Activated naive CD4-positive, alpha-beta T cell treated with anti-CD3 and anti-CD28 coated beads, Interleukin-2, amount 50 U/mL, for 24 hours (primary cell): ENCODE results near the gene TBPL1.

Experiments
- H3K27ac Mint-ChIP-seq: one replicate; pipeline ENCODE4 v1.8.0; 2021; ENCODE audit warnings: mild to moderate bottlenecking, mixed read lengths
- H3K27me3 Mint-ChIP-seq: one replicate; pipeline ENCODE4 v1.8.0; 2021; ENCODE audit warnings: mixed read lengths
- H3K36me3 Mint-ChIP-seq: one replicate; pipeline ENCODE4 v1.8.0; 2021; ENCODE audit warnings: mixed read lengths
- H3K4me1 Mint-ChIP-seq: one replicate; pipeline ENCODE4 v1.8.0; 2021; ENCODE audit warnings: mixed read lengths
- H3K4me3 Mint-ChIP-seq: one replicate; pipeline ENCODE4 v1.8.0; 2021; ENCODE audit warnings: mild to moderate bottlenecking, mixed read lengths
- H3K9me3 Mint-ChIP-seq: one replicate; pipeline ENCODE4 v1.8.0; 2021; ENCODE audit warnings: mixed read lengths

TBPL1 gene

DNA sequence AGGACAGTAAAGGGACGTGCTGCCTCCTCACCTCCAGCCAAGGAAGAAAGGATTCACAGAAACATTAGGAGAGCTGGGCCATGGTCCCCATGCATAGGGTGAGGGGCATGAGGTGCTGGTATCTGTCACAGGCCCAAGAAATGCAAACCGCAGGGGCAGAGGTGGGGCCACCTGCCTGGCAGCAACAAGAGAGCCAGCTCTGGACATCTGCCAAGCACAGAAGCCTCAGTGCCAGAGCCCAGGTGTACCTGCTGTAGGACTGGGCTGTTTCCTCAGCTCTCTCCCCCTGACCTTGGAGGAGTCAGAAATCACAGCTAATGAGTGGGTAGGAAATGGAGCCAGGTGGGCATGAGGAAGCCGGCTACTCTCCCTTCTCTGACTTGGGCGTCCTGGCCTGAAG lies 54.1 kb downstream of the TBPL1 start:
- no peaks in the 10 kb centered on the region for H3K4me1 Mint-ChIP-seq
- H3K4me3 Mint-ChIP-seq: no peak overlapping the region
- no peak overlapping the region for H3K27ac Mint-ChIP-seq
- peaks cover 9% of the 10 kb centered on the region for H3K27me3 Mint-ChIP-seq
- peaks cover 2% of the 10 kb centered on the region for H3K36me3 Mint-ChIP-seq
- no peaks in the 10 kb centered on the region for H3K9me3 Mint-ChIP-seq

DNA sequence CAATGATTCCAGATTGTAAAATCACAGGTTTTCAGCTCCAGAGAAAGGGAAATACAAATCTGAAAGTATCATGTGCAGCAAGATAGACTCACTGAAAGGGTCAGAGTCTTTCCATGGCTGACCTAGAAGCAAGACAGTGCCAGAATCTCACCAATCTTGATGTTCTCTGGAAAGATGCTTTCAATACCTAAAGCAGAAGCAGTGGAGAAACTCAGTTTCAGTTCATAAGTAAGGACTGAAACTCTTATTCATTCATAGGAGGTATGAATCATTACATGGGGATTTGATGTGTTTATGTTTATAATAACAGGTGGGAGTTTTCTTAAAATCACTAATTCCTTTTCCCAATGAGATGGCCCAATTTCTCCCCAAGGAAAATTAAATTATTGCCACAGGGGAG lies 56.9 kb downstream of the TBPL1 start:
- H3K27ac Mint-ChIP-seq: no peak overlapping the region
- peaks cover 6% of the 10 kb centered on the region for H3K27me3 Mint-ChIP-seq
- H3K4me3 Mint-ChIP-seq: no peak overlapping the region
- no peaks in the 10 kb centered on the region for H3K4me1 Mint-ChIP-seq
- peaks cover 2% of the 10 kb centered on the region for H3K36me3 Mint-ChIP-seq
- H3K9me3 Mint-ChIP-seq: no peaks in the 10 kb centered on the region

DNA sequence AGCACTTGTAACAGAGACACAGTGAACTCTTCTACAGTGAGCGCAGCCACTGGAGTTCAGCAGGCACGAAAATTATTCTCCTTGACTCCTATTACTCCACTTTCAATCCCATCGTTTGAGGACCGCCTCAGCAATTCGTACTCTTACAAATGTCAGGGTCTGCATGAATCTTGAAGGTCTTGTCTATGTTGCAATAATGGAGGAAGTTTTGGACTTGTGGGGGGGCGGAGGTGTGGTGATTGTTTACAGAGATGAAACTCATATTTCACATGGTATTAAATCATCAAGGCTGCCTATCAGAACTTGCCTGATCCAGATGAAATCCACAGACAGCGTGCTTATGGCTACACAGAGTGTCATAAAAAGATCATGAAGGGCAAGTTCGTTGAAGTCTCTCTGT lies 57.4 kb downstream of the TBPL1 start:
- no peaks in the 10 kb centered on the region for H3K9me3 Mint-ChIP-seq
- H3K4me3 Mint-ChIP-seq: no peak overlapping the region
- peaks cover 2% of the 10 kb centered on the region for H3K36me3 Mint-ChIP-seq
- H3K27ac Mint-ChIP-seq: no peak overlapping the region
- peaks cover 7% of the 10 kb centered on the region for H3K27me3 Mint-ChIP-seq
- no peaks in the 10 kb centered on the region for H3K4me1 Mint-ChIP-seq

DNA sequence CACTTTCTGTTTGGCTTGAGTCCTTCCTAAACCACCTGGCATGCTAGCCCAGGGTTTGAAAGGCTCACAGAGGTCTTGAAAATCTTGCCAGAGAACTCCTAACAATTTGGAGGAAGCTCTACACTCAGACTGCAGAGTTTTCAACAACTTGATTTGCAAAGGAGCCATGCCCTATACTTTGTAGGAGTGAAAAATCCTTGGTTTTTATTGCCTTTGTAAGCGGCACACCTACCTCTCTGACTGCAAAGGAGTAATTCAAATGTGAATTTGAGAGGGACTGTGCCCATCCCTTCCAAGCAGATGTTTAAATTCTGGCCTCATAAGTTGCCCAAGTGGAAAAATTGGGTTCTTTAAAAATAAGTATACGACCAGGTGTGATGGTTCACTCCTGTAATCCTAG lies 58.0 kb downstream of the TBPL1 start:
- H3K4me1 Mint-ChIP-seq: no peaks in the 10 kb centered on the region
- no peaks in the 10 kb centered on the region for H3K36me3 Mint-ChIP-seq

DNA sequence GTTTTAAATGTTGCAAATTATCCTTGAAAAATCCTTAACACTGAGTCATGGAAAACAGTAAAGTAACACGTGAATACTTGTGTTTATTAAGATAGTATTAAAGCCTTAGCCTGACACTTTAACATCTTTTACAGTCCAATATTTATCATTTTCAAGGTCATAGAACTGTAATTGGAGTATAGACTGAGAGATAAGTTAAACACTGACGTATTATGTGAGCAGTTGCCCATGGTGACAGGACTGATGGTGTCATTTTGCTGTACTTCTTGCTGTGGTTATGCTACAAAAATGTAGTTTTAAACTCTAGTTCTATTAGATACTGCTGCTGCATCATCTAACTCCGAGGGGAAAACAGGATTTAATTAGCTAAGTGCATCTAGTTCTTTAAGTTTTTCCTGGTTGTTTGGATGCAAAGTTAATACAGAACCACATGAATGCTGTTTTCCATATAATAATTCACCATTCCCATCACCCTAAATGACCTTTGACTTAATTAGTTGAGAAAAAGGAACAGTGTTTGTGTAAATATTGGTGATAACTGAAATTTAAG lies 61.6 kb downstream of the TBPL1 start:
- Mint-ChIP-seq H3K4me3 (no peak overlapping the region), H3K27me3 (peaks cover 3% of the 10 kb centered on the region), H3K4me1 (no peaks in the 10 kb centered on the region), H3K27ac (no peak overlapping the region), H3K36me3 (no peaks in the 10 kb centered on the region), H3K9me3 (no peaks in the 10 kb centered on the region)

More for the DNA sequence above, 58.0 kb downstream of the TBPL1 start:
- H3K27ac Mint-ChIP-seq: no peak overlapping the region
- peaks cover 5% of the 10 kb centered on the region for H3K27me3 Mint-ChIP-seq
- no peak overlapping the region for H3K4me3 Mint-ChIP-seq
- no peaks in the 10 kb centered on the region for H3K9me3 Mint-ChIP-seq

DNA sequence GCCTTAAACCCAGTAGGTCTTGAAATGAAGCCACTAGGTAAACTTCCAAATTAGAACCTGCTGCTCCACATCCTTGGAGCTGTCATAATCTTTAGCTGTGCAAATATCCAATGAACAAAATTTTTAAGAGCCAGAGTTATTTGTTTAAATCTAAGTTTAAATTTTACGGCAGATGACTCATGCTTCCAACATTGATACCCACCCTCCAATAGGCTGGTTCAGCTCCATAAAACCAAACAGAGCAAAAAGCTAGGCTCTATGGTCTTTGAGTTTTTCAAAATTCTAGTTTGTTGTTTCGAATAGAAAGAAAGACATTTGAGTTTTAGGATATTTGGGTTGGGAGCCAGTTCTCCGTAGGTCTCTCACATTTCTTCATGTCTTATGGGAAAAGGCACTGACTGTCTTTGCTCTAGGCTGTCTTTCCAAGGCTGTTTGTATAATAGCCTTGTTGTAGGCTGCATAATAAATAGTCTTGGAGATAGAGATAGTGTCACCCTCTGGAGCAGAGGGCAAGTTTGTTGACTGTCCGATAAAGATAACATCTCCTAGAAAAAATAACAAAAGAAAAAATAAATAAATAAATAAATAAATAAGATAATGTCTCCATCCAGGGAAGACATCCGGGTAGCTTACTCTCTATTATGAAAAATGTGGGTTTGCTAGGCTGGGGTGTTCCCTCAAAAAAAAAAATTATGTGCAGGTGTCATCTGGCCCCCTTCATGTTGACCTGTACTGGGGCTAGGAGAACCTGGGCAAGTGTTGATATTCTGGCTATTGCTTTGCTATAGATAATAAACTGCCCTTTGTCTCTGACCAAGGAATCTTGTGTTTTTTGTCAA lies 62.9 kb downstream of the TBPL1 start:
- H3K27ac Mint-ChIP-seq: no peak overlapping the region
- H3K4me3 Mint-ChIP-seq: no peak overlapping the region
- no peaks in the 10 kb centered on the region for H3K36me3 Mint-ChIP-seq
- no peaks in the 10 kb centered on the region for H3K4me1 Mint-ChIP-seq
- H3K27me3 Mint-ChIP-seq: peaks cover 3% of the 10 kb centered on the region
- H3K9me3 Mint-ChIP-seq: no peaks in the 10 kb centered on the region

DNA sequence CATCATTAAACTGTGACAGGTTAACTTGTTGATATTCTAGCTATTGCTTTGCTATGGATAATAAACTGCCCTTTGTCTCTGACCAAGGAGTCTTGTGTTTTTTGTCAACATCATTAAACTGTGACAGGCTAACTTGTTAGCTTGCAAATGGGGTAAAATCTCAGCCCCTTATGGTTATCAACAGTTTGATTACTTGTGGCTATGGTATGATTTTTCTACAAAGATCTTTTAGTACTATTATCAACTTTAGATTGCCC lies 63.5 kb downstream of the TBPL1 start:
- Mint-ChIP-seq H3K9me3 (no peaks in the 10 kb centered on the region), H3K36me3 (no peaks in the 10 kb centered on the region), H3K27me3 (peaks cover 3% of the 10 kb centered on the region), H3K4me3 (no peak overlapping the region), H3K27ac (no peak overlapping the region), H3K4me1 (no peaks in the 10 kb centered on the region)

DNA sequence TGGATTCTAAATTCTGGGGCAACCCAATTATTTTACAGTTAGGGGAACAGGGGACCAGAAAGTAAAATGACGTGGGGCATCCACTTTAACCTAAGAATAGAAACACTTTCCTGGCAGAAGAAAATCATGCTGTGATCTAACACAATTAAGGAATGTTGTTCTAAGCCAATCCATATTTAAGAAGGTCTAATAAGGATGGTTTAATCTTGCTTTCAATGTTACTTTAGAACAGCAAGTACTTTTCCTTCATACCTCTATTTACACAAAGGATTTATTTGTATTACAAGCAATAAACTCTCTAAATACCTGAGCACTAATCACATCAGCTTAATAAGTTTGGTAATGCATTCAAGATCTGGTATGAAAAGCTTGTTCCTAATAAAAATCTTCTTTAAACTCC lies 67.0 kb downstream of the TBPL1 start:
- no peak overlapping the region for H3K4me3 Mint-ChIP-seq
- no peaks in the 10 kb centered on the region for H3K4me1 Mint-ChIP-seq
- H3K27ac Mint-ChIP-seq: no peak overlapping the region
- no peaks in the 10 kb centered on the region for H3K9me3 Mint-ChIP-seq
- no peaks in the 10 kb centered on the region for H3K36me3 Mint-ChIP-seq
- peaks cover 1% of the 10 kb centered on the region for H3K27me3 Mint-ChIP-seq

DNA sequence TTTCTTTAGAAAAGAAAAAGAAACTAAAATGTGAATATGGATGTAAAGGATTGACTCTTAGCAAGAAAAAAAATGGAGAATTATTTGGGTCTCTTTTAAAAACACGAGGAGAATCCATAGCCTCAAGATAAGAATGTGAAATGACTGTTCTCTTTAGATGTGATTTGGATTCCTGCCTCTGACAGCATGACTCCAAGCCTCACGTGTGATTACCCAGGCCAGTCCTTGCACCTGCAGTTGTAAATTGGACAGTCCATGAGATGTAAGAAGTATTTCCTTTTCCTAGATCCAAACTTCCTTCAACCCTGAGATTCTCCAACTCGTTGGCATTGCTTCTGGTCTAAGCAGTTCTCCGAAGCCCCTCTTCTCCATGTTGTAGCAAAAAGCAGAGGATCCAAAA lies 67.5 kb downstream of the TBPL1 start:
- Mint-ChIP-seq H3K9me3 (no peaks in the 10 kb centered on the region), H3K4me3 (no peak overlapping the region), H3K27me3 (no peaks in the 10 kb centered on the region), H3K27ac (no peak overlapping the region), H3K36me3 (no peaks in the 10 kb centered on the region), H3K4me1 (no peaks in the 10 kb centered on the region)

DNA sequence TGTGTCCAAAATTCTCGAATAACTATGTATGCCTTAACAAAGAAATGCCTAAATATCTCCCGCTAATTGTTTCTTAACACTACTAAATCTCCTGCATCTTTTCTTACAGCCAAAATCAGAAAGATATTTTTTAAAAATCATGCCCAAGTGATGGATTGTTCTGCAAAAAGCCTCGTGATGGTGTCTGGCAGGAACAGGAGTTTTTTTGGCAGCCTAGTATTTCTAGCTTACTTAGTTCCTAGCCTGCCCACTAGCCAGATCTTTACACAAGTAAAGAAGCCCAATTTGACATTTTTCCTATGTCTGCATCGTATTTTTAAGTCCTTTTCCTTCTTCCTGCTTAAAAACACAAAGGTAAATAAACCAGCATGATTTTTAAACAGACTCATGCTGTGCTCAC lies 67.9 kb downstream of the TBPL1 start:
- Mint-ChIP-seq H3K27ac (no peak overlapping the region), H3K4me1 (no peaks in the 10 kb centered on the region), H3K9me3 (no peaks in the 10 kb centered on the region), H3K36me3 (no peaks in the 10 kb centered on the region), H3K4me3 (no peak overlapping the region), H3K27me3 (no peaks in the 10 kb centered on the region)

DNA sequence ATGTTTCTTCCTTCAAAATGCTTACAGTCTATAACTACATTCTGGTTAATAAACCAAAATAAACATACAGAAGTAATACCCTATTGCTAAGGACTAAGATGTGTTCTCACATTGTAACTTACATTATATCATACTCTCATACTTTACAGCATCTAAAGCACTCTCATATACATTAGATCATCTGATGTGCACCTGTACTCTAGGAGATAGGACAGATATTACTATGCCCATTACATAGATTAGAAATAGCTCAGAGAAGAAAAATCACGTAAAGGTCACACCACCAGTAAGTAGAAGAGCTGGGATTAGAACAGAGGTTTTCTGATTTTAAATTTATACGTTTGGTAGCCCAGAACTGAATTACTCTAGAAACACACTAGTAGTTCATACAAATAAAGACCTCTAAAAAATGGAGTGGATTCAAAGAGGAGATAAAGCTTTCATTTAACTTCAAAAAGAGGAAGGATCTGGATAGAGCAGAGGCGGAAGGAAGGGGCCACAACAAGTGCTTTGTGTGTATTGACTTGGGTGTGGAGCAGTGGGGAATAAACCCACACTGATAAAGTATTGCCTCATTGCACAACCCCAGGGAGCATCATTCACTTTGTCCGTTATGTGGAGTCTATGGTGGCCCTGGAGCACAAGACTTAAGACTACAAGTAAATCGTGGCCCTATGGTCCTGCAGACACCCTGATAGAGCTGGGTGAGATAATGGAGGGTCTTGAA lies 68.5 kb downstream of the TBPL1 start:
- Mint-ChIP-seq H3K27me3 (no peaks in the 10 kb centered on the region), H3K4me3 (no peak overlapping the region), H3K27ac (no peak overlapping the region), H3K9me3 (no peaks in the 10 kb centered on the region), H3K36me3 (no peaks in the 10 kb centered on the region), H3K4me1 (no peaks in the 10 kb centered on the region)

DNA sequence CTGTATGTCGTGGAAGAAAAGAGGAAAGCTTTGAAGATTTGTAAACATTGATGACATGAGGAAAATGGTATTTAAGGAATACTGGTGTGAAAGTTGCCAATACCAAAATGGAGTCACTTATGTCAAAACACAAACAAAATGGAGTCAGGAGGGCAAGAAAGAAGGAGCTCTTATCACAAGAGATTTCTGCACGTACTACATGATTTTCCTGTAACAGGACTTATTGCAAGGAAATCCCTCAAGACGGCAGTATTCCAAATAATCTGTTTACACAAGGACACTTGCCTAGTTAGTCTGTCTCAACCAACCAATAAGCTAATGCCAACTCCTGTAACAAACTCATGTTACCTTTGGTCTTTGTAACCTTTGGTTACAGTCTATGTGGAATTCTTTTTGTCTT lies 69.6 kb downstream of the TBPL1 start:
- H3K4me3 Mint-ChIP-seq: no peak overlapping the region
- no peaks in the 10 kb centered on the region for H3K9me3 Mint-ChIP-seq
- H3K36me3 Mint-ChIP-seq: no peaks in the 10 kb centered on the region
- no peaks in the 10 kb centered on the region for H3K4me1 Mint-ChIP-seq
- H3K27ac Mint-ChIP-seq: no peak overlapping the region
- no peaks in the 10 kb centered on the region for H3K27me3 Mint-ChIP-seq

DNA sequence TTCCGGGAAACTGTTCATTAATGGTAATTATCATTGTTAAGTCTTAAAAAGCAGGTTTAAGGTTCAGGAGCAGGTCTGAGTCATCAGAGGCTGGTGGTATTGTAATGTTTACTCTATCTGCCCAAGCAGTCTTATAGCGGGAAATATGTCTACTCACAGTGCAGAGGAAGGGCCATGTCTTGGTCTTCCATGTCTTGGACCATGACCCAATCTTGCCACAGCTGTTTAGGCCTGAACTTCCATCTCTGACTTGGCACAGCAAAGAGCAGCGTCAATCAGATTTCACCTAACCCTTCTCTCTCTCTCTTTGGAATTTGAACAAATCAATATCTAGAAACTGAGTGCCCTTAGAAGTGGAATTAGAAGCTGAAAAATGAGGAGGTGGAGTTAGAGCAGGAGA lies 73.6 kb downstream of the TBPL1 start:
- no peaks in the 10 kb centered on the region for H3K27me3 Mint-ChIP-seq
- no peaks in the 10 kb centered on the region for H3K9me3 Mint-ChIP-seq
- H3K27ac Mint-ChIP-seq: no peak overlapping the region
- H3K4me3 Mint-ChIP-seq: no peak overlapping the region
- no peaks in the 10 kb centered on the region for H3K36me3 Mint-ChIP-seq
- H3K4me1 Mint-ChIP-seq: no peaks in the 10 kb centered on the region

DNA sequence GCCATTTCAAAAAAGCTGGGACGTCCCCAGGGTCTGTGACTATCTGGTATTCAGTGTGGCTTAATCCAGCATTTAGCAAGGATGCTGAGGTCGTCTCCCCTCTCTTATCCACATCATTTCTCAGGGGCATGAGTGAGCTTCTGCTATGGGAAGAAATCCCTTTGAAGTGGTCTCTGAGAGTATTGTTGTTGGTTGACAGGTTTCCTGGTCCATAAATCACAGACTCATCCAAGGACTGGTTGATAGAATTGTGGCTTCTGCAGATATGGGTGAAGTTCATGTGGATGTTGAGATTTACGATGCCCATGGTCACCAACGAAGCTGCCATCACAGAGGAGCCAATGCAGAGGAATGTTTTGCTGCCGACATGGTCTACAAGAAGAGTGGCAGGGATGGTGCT lies 75.4 kb downstream of the TBPL1 start:
- no peaks in the 10 kb centered on the region for H3K36me3 Mint-ChIP-seq
- no peaks in the 10 kb centered on the region for H3K9me3 Mint-ChIP-seq
- no peak overlapping the region for H3K27ac Mint-ChIP-seq
- H3K27me3 Mint-ChIP-seq: no peaks in the 10 kb centered on the region
- H3K4me3 Mint-ChIP-seq: no peak overlapping the region
- no peaks in the 10 kb centered on the region for H3K4me1 Mint-ChIP-seq

DNA sequence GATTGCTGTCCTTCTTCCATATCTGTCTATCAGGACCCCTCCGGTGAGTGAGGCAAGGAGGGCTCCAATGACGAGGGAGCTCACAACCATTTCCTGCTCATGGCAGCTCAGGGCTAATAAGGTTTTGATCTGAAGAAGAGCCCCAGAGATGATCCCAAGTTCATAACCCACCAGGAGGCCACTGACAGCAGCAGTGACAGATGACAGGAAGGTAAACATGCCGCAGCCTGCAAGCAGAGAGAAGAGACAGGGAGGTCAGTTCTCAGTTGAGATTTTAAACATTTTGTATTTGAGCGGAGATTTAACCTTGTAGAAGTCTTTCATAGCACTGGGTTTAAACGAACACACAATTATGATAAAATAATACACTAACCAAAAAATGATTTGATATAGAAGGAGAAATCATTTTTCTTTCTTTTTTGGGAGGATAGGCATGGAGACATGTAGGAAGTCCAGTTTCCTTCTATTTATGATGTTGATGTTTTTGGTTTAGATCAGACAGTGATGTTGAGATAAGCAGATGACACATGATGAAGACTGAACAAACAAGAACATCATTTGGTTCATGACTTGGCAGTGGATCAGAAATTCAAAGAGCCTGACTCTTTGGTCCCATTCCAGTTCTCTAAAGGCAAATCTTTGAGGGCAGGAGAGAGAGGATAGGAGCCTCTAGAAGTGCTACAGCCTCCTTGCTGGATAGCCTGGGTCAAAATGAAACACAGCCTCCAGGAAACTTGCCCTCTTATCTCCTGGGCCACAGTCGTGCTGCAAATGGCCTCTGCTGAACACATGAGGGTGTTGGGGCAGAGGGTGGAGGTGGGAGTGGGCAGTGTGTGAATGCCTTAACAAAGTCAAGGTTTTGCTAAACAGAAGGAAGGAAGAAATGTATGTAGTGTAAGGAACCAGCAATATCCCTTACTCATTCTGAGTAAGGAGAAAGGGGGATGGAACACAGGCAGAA lies 76.8 kb downstream of the TBPL1 start:
- no peaks in the 10 kb centered on the region for H3K27me3 Mint-ChIP-seq

More for the DNA sequence above, 76.8 kb downstream of the TBPL1 start:
- Mint-ChIP-seq H3K9me3 (no peaks in the 10 kb centered on the region), H3K4me3 (no peak overlapping the region), H3K4me1 (no peaks in the 10 kb centered on the region), H3K36me3 (no peaks in the 10 kb centered on the region), H3K27ac (no peak overlapping the region)
